Esophagus muscularis mucosa (tissue), 4 donors: ENCODE measurements around the gene CACNA2D3. TPM values are rescaled to one million over a fixed set of nuclear protein-coding genes. Genes with fewer than 3 reads are reported as not detected.

Experiments
- DNase-seq: peaks from one replicate; pipeline ENCODE4 v3.0.0-alpha.2; 2017; ENCODE audit errors: extremely low spot score
- H3K27ac ChIP-seq, 4 donors: fragments of 200-600 bp; sonication (generic); replicated peaks in 1 of 4; 1 replicate in 3 of 4; 2 replicates in 1 of 4; pipeline ENCODE4 v1.5.1; 2016 to 2019; ENCODE audit warnings: mild to moderate bottlenecking in 1 of 4
- H3K27me3 ChIP-seq, 4 donors: fragments of 200-600 bp; sonication (generic); one replicate each; pipeline versions ENCODE4 v1.5.1 to v1.6.0; 2016 to 2019
- H3K36me3 ChIP-seq, 4 donors: fragments of 200-600 bp; sonication (generic); one replicate each; pipeline ENCODE4 v1.5.1; 2016 to 2019
- H3K4me1 ChIP-seq, 4 donors: fragments of 200-600 bp; sonication (generic); one replicate each; pipeline ENCODE4 v1.5.1; 2016 to 2019
- H3K4me3 ChIP-seq, 4 donors: fragments of 200-600 bp; sonication (generic); 1 replicate in 2 of 4; 2 replicates in 2 of 4; pipeline ENCODE4 v1.5.1; 2016 to 2019; ENCODE audit warnings: mild to moderate bottlenecking in 4 of 4, moderate library complexity in 1 of 4
- H3K9me3 ChIP-seq, 4 donors: fragments of 200-600 bp; sonication (generic); 1 replicate in 3 of 4; 2 replicates in 1 of 4; pipeline ENCODE4 v1.5.1; 2016 to 2019
- EP300 ChIP-seq: sonication (generic); formaldehyde crosslinking; IDR thresholded peaks from one replicate; pipeline ENCODE4 v1.6.1; 2017; ENCODE audit warnings: antibody characterized with exemption
- POLR2A ChIP-seq: fragments of 450-650 bp; IDR thresholded peaks from one replicate; pipeline ENCODE4 v1.6.1; 2017; ENCODE audit warnings: antibody characterized with exemption, moderate library complexity, mild to moderate bottlenecking, low read depth
- POLR2AphosphoS5 ChIP-seq, 2 donors: sonication (generic); formaldehyde crosslinking; IDR thresholded peaks; one replicate each; pipeline ENCODE4 v1.6.1; 2017; ENCODE audit warnings: antibody characterized with exemption in 2 of 2
- WGBS: methylation state at CpG from one replicate; pipeline ENCODE4 v1.1.5; 2018; 5-methylcytosine and 5-hydroxymethylcytosine counted together
- intact Hi-C: fragments of 100-400 bp; cut with DNase I; formaldehyde crosslinking; loops from one replicate; pipeline ENCODE4 v1.15.1; 2023
- total RNA-seq, 4 donors: library from RNA; depleted of rRNA; stranded (reverse); fragments of >200 nt; gene quantifications; one replicate each; pipeline versions ENCODE4 v1.1.0 to v1.2.1, GENCODE V29; 2016
- TF ChIP-seq, protein P1 (sequence below), 3 experiments: fragments of 200-600 bp in 2 of 3; fragments of 450-650 bp in 1 of 3; sonication (generic) in 2 of 3; IDR thresholded peaks; one replicate each; pipeline ENCODE4 v1.5.1; 2017 to 2019; ENCODE audit warnings: antibody characterized with exemption in 3 of 3, mild to moderate bottlenecking in 2 of 3, moderate library complexity in 1 of 3

The CACNA2D3 gene
- total RNA-seq, 4 donors from 2014 or later, result 2.5 to 6.3 (median 3.9) TPM

GRCh38 chr3:54341811-54342210 lies 219.5 kb downstream of the CACNA2D3 start:
- WGBS, result 95% methylated on average over 2 of the region's 2 CpGs
- Histone ChIP-seq H3K9me3 (no peaks in the 10 kb centered on the region), H3K4me1 (no peaks in the 10 kb centered on the region), H3K27me3 (no peaks in the 10 kb centered on the region), H3K4me3 (no peak overlapping the region), H3K27ac (no peak overlapping the region), H3K36me3 (no peaks in the 10 kb centered on the region)
- intact Hi-C loops, result no loop called here
- TF ChIP-seq, protein P1, sequence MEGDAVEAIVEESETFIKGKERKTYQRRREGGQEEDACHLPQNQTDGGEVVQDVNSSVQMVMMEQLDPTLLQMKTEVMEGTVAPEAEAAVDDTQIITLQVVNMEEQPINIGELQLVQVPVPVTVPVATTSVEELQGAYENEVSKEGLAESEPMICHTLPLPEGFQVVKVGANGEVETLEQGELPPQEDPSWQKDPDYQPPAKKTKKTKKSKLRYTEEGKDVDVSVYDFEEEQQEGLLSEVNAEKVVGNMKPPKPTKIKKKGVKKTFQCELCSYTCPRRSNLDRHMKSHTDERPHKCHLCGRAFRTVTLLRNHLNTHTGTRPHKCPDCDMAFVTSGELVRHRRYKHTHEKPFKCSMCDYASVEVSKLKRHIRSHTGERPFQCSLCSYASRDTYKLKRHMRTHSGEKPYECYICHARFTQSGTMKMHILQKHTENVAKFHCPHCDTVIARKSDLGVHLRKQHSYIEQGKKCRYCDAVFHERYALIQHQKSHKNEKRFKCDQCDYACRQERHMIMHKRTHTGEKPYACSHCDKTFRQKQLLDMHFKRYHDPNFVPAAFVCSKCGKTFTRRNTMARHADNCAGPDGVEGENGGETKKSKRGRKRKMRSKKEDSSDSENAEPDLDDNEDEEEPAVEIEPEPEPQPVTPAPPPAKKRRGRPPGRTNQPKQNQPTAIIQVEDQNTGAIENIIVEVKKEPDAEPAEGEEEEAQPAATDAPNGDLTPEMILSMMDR (IDR thresholded peaks at IDR 0.05), result no peak
- TF ChIP-seq POLR2AphosphoS5 (IDR thresholded peaks at IDR 0.05) (no peak), POLR2A (no peak), EP300 (no peak)
- no peak for DNase-seq

GRCh38 chr3:54342676-54343075 lies 220.3 kb downstream of the CACNA2D3 start:
- Histone ChIP-seq H3K9me3 (no peaks in the 10 kb centered on the region), H3K27ac (no peak overlapping the region)
- 32% methylated on average over 9 of the region's 9 CpGs for WGBS

DNA sequence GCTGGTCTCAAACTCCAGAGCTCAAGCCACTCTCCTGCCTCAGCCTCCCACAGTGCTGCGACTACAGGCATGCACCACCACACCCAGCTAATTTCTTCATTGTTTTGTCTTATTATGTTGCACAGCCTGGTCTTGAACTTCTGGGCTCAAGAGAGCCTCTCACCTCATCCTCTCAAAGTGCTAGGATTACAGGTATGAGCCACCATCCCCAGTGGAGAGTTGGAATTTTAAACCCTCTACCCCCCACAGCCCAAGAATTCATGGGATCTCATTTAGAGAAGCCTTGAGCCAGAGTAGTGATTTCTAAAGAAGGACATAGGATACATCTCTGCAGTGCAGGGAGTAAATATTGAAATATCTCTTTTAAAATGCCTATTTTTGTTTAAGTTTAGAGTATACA lies 221.1 kb downstream of the CACNA2D3 start:
- intact Hi-C loops, result no loop called here

More at GRCh38 chr3:54342676-54343075, 220.3 kb downstream of the CACNA2D3 start:
- H3K4me1 ChIP-seq, result no peaks in the 10 kb centered on the region
- no peaks in the 10 kb centered on the region for H3K36me3 ChIP-seq
- no peaks in the 10 kb centered on the region for H3K27me3 ChIP-seq
- no peak for TF ChIP-seq POLR2AphosphoS5 (IDR thresholded peaks at IDR 0.05)
- TF ChIP-seq, protein P1 (IDR thresholded peaks at IDR 0.05), result no peak
- TF ChIP-seq EP300, result no peak
- no peak for TF ChIP-seq POLR2A
- no peak overlapping the region for H3K4me3 ChIP-seq
- intact Hi-C loops, result no loop called here
- no peak for DNase-seq

GRCh38 chr3:54344601-54345231 lies 222.4 kb downstream of the CACNA2D3 start:
- Histone ChIP-seq H3K36me3 (no peaks in the 10 kb centered on the region), H3K27ac (no peak overlapping the region), H3K4me1 (no peaks in the 10 kb centered on the region), H3K27me3 (no peaks in the 10 kb centered on the region), H3K9me3 (no peaks in the 10 kb centered on the region), H3K4me3 (no peak overlapping the region)
- 78% methylated on average over 7 of the region's 8 CpGs for WGBS
- intact Hi-C loops, result no loop called here
- TF ChIP-seq POLR2AphosphoS5 (IDR thresholded peaks at IDR 0.05), result no peak
- TF ChIP-seq EP300, result no peak
- TF ChIP-seq, protein P1 (IDR thresholded peaks at IDR 0.05), result no peak
- TF ChIP-seq POLR2A, result no peak
- no peak for DNase-seq

More for the DNA sequence above, 221.1 kb downstream of the CACNA2D3 start:
- H3K9me3 ChIP-seq, result no peaks in the 10 kb centered on the region
- H3K4me3 ChIP-seq, result no peak overlapping the region
- DNase-seq, result no peak
- no peak overlapping the region for H3K27ac ChIP-seq
- H3K36me3 ChIP-seq, result no peaks in the 10 kb centered on the region
- H3K4me1 ChIP-seq, result no peaks in the 10 kb centered on the region
- H3K27me3 ChIP-seq, result no peaks in the 10 kb centered on the region
- 88% methylated on average over 1 of the region's 1 CpG for WGBS
- TF ChIP-seq, protein P1 (IDR thresholded peaks at IDR 0.05), result no peak
- TF ChIP-seq POLR2AphosphoS5 (IDR thresholded peaks at IDR 0.05) (no peak), EP300 (no peak), POLR2A (no peak)

- TF ChIP-seq POLR2AphosphoS5 (IDR thresholded peaks at IDR 0.05) (no peak), EP300 (no peak), POLR2A (no peak)
- TF ChIP-seq, protein P1 (IDR thresholded peaks at IDR 0.05), result no peak
- H3K27ac ChIP-seq, result no peak overlapping the region
- no peaks in the 10 kb centered on the region for H3K27me3 ChIP-seq
- intact Hi-C loops, result no loop called here
- no peaks in the 10 kb centered on the region for H3K36me3 ChIP-seq
- no peaks in the 10 kb centered on the region for H3K9me3 ChIP-seq
- 86% methylated on average over 5 of the region's 5 CpGs for WGBS
- DNase-seq, result no peak
- H3K4me1 ChIP-seq, result no peaks in the 10 kb centered on the region
- H3K4me3 ChIP-seq, result no peak overlapping the region
These were observed 223.6 kb downstream of the CACNA2D3 start for GRCh38 chr3:54345847-54346375.
